C4-2B (cell line): ENCODE results near the gene GAPDH.

Experiments used
- H3K27ac ChIP-seq: fragments of 450-650 bp; 2 replicates; pipeline ENCODE4 v1.5.1; 2017
- ZFX ChIP-seq: fragments of 450-650 bp; IDR thresholded peaks from 2 replicates; pipeline ENCODE4 v1.6.1; 2017
- TF ChIP-seq, protein P1 (sequence below): fragments of 450-650 bp; conservative IDR thresholded peaks from 2 replicates; pipeline ENCODE4 v1.5.1; 2017; ENCODE audit warnings: mild to moderate bottlenecking

Gene GAPDH

DNA sequence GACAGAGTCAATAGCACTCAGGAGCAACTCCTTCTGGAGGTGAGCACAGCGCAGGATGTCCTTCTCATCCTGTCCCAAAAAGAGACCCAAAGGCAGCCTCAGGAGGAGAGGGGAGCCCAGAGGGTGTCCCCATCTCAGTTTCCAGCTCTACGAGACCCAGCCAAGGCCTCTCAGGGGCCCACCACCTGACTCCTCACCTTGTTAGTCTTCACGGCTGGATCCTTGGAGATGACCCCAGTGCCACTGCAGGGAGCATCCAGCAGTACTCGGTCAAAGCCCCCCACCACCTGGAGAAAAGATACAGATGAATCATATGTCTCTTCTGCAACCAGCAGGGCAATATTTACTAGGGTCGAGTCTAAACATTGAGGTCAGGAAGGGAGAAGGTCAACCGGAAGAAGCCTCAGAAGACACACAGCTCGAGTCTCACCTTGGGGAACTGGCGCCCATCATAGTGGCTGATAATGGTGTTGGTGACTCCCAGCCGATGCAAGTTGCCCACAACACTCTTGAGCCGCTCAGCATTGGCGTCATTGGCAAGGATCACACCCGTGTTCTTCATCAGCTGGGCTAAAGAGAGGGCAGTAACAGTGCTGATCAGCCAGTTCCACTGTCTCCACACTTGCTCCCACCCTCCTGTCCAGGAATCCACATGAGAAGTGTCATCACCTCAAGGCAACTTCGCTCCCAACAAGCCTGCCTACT lies 26.3 kb downstream of the GAPDH start:
- no peak for TF ChIP-seq ZFX
- TF ChIP-seq, protein P1, sequence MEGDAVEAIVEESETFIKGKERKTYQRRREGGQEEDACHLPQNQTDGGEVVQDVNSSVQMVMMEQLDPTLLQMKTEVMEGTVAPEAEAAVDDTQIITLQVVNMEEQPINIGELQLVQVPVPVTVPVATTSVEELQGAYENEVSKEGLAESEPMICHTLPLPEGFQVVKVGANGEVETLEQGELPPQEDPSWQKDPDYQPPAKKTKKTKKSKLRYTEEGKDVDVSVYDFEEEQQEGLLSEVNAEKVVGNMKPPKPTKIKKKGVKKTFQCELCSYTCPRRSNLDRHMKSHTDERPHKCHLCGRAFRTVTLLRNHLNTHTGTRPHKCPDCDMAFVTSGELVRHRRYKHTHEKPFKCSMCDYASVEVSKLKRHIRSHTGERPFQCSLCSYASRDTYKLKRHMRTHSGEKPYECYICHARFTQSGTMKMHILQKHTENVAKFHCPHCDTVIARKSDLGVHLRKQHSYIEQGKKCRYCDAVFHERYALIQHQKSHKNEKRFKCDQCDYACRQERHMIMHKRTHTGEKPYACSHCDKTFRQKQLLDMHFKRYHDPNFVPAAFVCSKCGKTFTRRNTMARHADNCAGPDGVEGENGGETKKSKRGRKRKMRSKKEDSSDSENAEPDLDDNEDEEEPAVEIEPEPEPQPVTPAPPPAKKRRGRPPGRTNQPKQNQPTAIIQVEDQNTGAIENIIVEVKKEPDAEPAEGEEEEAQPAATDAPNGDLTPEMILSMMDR = no peak

DNA sequence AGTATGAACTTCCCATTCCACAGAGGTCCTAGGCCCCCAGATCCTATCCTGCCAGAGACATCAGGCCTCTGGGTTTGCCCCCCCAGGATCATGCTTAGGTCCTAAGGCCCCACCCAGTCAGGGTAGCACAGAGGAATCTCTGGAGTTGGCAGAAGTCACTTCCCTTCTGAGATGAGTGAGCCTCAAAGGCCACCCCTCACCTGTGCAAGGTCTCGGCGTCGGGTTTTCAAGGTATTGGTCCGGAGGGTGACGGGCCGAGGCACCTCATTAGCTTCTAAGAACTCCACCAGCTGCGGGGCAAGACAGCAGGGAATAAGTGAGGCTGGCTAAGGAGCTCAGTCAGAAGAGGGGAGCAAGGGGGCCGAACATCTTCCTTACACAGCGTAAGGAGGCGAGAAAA lies 28.6 kb downstream of the GAPDH start:
- no peak overlapping the region for H3K27ac ChIP-seq
- no peak for TF ChIP-seq ZFX
- TF ChIP-seq, protein P1 = no peak

More for the DNA sequence above, 26.3 kb downstream of the GAPDH start:
- no peak overlapping the region for H3K27ac ChIP-seq

GRCh38 chr12:6563448-6564050 lies 29.2 kb downstream of the GAPDH start:
- no peak for TF ChIP-seq ZFX
- TF ChIP-seq, protein P1 = peak; percentile 93
- H3K27ac ChIP-seq = no peak overlapping the region

- peak overlapping the region; percentile 92 for H3K27ac ChIP-seq
- TF ChIP-seq ZFX = no peak
- TF ChIP-seq, protein P1 = no peak
Observed at GRCh38 chr12:6567112-6567670, 32.9 kb downstream of the GAPDH start.

DNA sequence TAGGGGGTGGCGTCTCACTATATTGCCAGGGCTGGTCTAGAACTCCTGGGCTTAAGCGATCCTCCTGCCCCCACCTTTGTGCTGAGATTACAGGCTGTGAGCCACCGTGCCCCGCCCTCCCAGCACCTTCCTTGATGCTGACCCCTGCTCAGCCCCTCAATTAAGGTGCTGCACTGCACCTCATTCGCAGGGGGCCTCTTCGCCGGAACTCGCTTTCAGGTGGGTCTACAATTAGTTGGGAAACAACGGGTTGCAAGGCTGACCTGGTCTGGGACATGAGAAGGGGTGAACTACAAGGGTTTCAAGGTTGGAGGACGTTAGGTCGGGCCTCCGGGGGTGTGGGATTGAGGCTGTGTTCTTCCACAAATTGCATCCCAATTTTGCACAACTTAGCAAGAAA lies 35.0 kb downstream of the GAPDH start:
- H3K27ac ChIP-seq = peak overlapping the region; percentile 92
- TF ChIP-seq, protein P1 = no peak
- no peak for TF ChIP-seq ZFX

DNA sequence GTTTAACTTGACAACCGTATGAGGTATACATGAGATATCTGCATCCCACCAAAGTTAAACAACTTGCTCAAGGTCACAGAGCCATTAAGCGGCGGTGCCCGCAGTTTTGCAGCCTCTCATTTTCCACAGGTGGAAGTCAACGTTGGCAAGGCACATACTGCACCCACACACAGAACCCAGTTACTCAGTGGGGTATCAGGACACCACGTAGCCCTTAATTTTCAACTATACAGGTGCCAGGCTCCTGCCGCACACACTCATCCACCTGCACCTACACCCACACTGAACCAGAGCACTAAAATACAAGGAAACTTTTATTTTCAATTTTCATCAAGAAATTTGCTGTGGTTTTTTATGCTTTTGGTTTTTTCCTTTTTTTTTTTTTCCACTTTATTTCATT lies 35.5 kb downstream of the GAPDH start:
- H3K27ac ChIP-seq = peak overlapping the region; percentile 92; the same call in 1 of the 2 replicates
- TF ChIP-seq, protein P1 = no peak
- no peak for TF ChIP-seq ZFX

GRCh38 chr12:6570264-6570887 lies 36.1 kb downstream of the GAPDH start:
- TF ChIP-seq ZFX = no peak
- TF ChIP-seq, protein P1 = peak; percentile 84
- no peak overlapping the region for H3K27ac ChIP-seq
